Neural cell (in vitro differentiated cells): ENCODE measurements around the gene PTGDR2.

ENCODE experiments used
- CTCF ChIP-seq: fragments of 450-650 bp; IDR thresholded peaks from 2 replicates; pipeline ENCODE4 v1.5.1; 2014; ENCODE audit warnings: antibody characterized with exemption, mild to moderate bottlenecking, moderate library complexity; ENCODE audit not compliant: poor library complexity, severe bottlenecking
- EP300 ChIP-seq: fragments of 450-650 bp; conservative IDR thresholded peaks from 2 replicates; pipeline ENCODE4 v1.6.1; 2014; ENCODE audit warnings: antibody characterized with exemption, mild to moderate bottlenecking, moderate library complexity; ENCODE audit not compliant: poor library complexity, severe bottlenecking
- EZH2 ChIP-seq: fragments of 200-600, 300-800 bp; shearing (Covaris generic), sonication (generic); IDR thresholded peaks from 2 replicates; pipeline ENCODE4 v1.6.1; 2014; ENCODE audit warnings: antibody characterized with exemption, low read length, borderline replicate concordance, mild to moderate bottlenecking; ENCODE audit not compliant: insufficient read depth, poor library complexity, severe bottlenecking
- MXI1 ChIP-seq: fragments of 450-650 bp; conservative IDR thresholded peaks from 2 replicates; pipeline ENCODE4 v1.6.1; 2014; ENCODE audit warnings: antibody characterized with exemption, mild to moderate bottlenecking; ENCODE audit not compliant: poor library complexity, severe bottlenecking
- POLR2AphosphoS5 ChIP-seq: IDR thresholded peaks from 2 replicates; pipeline ENCODE4 v1.6.1; 2012
- RAD21 ChIP-seq: fragments of 450-650 bp; conservative IDR thresholded peaks from 2 replicates; pipeline ENCODE4 v1.6.1; 2014; ENCODE audit warnings: antibody characterized with exemption, mild to moderate bottlenecking, moderate library complexity
- REST ChIP-seq: IDR thresholded peaks from 2 replicates; pipeline ENCODE4 v1.6.1; 2012; ENCODE audit warnings: borderline replicate concordance
- SMC3 ChIP-seq: fragments of 450-650 bp; conservative IDR thresholded peaks from 2 replicates; pipeline ENCODE4 v1.6.1; 2014; ENCODE audit warnings: antibody characterized with exemption, mild to moderate bottlenecking, moderate library complexity; ENCODE audit not compliant: poor library complexity
- TAF1 ChIP-seq: IDR thresholded peaks from 2 replicates; pipeline ENCODE4 v1.6.1; 2012; ENCODE audit warnings: low read depth

- TF ChIP-seq CTCF (no peak), REST (no peak), POLR2AphosphoS5 (no peak), SMC3 (no peak), EZH2 (no peak), RAD21 (no peak), EP300 (no peak), TAF1 (no peak), MXI1 (no peak)
These were observed 6.4 kb upstream of the PTGDR2 start for GRCh38 chr11:60862171-60862570.
